Suprapubic skin (tissue), 4 donors: ENCODE measurements around the gene FHOD3.

Experiments
- POLR2A ChIP-seq, 2 donors: fragments of 450-650 bp; IDR thresholded peaks; one replicate each; pipeline ENCODE4 v1.6.1; 2017; ENCODE audit warnings: antibody characterized with exemption in 2 of 2, mild to moderate bottlenecking in 2 of 2, moderate library complexity in 2 of 2
- POLR2AphosphoS5 ChIP-seq, 3 donors: sonication (generic); formaldehyde crosslinking; IDR thresholded peaks; one replicate each; pipeline ENCODE4 v1.6.1; 2017; ENCODE audit warnings: antibody characterized with exemption in 3 of 3
- TF ChIP-seq, protein P1 (sequence below), 2 donors: fragments of 200-600 bp in 1 of 2; fragments of 450-650 bp in 1 of 2; sonication (generic) in 1 of 2; IDR thresholded peaks; one replicate each; pipeline ENCODE4 v1.5.1; 2016 to 2019; ENCODE audit warnings: antibody characterized with exemption in 2 of 2, mild to moderate bottlenecking in 1 of 2, moderate library complexity in 1 of 2

DNA sequence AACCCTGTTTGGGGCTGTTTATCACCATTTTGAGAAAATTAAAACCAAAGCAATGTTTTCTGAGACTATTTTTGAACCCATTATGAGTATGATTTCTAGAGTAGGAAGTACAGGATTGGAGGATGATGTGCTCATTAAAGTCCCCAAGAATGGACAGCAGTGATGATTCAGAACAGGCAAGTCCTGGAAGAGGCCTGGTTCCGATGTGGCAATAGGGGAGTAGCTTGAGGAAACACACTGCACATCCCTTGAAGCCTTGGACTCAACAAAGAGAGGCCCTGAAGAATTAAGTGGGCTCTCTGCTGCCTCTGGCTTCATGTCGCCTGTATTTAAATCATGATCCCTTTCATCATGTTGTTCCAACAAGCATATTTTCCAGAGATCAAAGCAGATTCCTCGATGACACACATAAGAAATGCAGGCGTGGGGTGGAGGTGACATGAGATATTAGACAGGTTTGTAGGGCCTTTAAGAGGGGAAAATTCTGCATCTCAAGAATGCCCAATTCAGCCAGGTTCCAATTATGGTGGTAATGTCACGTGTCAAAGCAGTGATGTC is 242.2 kb downstream of the FHOD3 start:
- TF ChIP-seq POLR2AphosphoS5 (IDR thresholded peaks at IDR 0.05) (no peak), POLR2A (IDR thresholded peaks at IDR 0.05) (no peak)
- TF ChIP-seq, protein P1, sequence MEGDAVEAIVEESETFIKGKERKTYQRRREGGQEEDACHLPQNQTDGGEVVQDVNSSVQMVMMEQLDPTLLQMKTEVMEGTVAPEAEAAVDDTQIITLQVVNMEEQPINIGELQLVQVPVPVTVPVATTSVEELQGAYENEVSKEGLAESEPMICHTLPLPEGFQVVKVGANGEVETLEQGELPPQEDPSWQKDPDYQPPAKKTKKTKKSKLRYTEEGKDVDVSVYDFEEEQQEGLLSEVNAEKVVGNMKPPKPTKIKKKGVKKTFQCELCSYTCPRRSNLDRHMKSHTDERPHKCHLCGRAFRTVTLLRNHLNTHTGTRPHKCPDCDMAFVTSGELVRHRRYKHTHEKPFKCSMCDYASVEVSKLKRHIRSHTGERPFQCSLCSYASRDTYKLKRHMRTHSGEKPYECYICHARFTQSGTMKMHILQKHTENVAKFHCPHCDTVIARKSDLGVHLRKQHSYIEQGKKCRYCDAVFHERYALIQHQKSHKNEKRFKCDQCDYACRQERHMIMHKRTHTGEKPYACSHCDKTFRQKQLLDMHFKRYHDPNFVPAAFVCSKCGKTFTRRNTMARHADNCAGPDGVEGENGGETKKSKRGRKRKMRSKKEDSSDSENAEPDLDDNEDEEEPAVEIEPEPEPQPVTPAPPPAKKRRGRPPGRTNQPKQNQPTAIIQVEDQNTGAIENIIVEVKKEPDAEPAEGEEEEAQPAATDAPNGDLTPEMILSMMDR (IDR thresholded peaks at IDR 0.05): no peak
